GM12878 (cell line): Measurements from ENCODE around the gene ZNF688.

Source experiments
- CREM ChIP-seq: IDR thresholded peaks from 2 replicates; pipeline ENCODE4 v1.6.1; 2014; ENCODE audit warnings: antibody characterized with exemption, low read depth
- CTCF ChIP-seq, 3 experiments: IDR thresholded peaks in 2 of 3; conservative IDR thresholded peaks in 1 of 3; 2 replicates each; pipeline ENCODE4 v1.5.1; 2011; ENCODE audit warnings: low read depth in 3 of 3, low read length in 3 of 3, mild to moderate bottlenecking in 3 of 3, control low read depth in 2 of 3, moderate library complexity in 2 of 3, inconsistent platforms in 1 of 3, mixed read lengths in 1 of 3; ENCODE audit not compliant: control insufficient read depth in 2 of 3, insufficient read depth in 1 of 3; ENCODE audit errors: extremely low read depth in 1 of 3
- EED ChIP-seq: sonication (generic); IDR thresholded peaks from 2 replicates; pipeline ENCODE4 v1.6.1; 2016; ENCODE audit warnings: antibody characterized with exemption, low read depth
- EZH2 ChIP-seq: IDR thresholded peaks from 2 replicates; pipeline ENCODE4 v1.6.1; 2012; ENCODE audit warnings: low read depth, mild to moderate bottlenecking, control low read depth, inconsistent platforms, low read length, borderline replicate concordance; ENCODE audit not compliant: control insufficient read depth
- IKZF1 ChIP-seq: fragments of 450-650 bp; conservative IDR thresholded peaks from 2 replicates; pipeline ENCODE4 v1.6.1; 2017; ENCODE audit warnings: antibody characterized with exemption, mild to moderate bottlenecking
- MXI1 ChIP-seq: fragments of 150-350 bp; IDR thresholded peaks from 2 replicates; pipeline ENCODE4 v1.6.1; 2011; ENCODE audit warnings: low read depth, mild to moderate bottlenecking, inconsistent platforms, low read length, improper control_type of control experiment
- NRF1 ChIP-seq: conservative IDR thresholded peaks from 2 replicates; pipeline ENCODE4 v1.6.1; 2011; ENCODE audit warnings: mild to moderate bottlenecking, low read depth, low read length, improper control_type of control experiment
- POLR2A ChIP-seq: IDR thresholded peaks from 2 replicates; pipeline ENCODE4 v1.6.1; 2011; ENCODE audit warnings: low read depth, mild to moderate bottlenecking, low read length
- POLR2AphosphoS5 ChIP-seq: IDR thresholded peaks from 2 replicates; pipeline ENCODE4 v1.6.1; 2011; ENCODE audit warnings: mild to moderate bottlenecking, low read length, inconsistent platforms
- USF2 ChIP-seq: IDR thresholded peaks from 2 replicates; pipeline ENCODE4 v1.6.1; 2011; ENCODE audit warnings: low read depth, low read length, improper control_type of control experiment, borderline replicate concordance

DNA sequence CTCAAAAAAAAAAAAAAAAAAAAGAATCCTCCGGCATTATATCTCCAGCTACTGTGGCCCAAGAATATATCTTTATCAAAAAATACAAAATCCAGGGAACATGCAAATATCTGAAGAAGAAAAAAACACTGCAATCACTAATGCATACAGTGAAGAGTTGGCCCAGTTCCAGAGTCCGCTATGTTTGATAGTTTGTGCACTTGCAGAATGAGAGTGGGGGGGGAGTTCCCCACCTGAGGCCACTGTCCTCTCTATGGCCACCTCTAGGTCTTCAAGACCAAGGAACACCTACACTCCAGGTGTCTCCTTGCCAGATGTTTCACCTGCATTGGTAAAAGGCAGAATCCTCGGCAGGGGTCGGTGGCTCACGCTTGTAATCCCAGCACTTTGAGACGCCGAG is 9.9 kb upstream of the ZNF688 start:
- no peak for TF ChIP-seq MXI1
- TF ChIP-seq POLR2A = no peak
- no peak for TF ChIP-seq CTCF (IDR thresholded peaks at IDR 0.05 in 2 of 3, conservative IDR thresholded peaks at IDR 0.05 in 1 of 3; ENCODE audit: control insufficient read depth in 2 of 3, extremely low read depth in 1 of 3, insufficient read depth in 1 of 3, low read depth in 3 of 3, low read length in 3 of 3)
- no peak for TF ChIP-seq NRF1
- TF ChIP-seq CREM = no peak
- TF ChIP-seq EED = no peak
- TF ChIP-seq USF2 = no peak
- no peak for TF ChIP-seq IKZF1
- TF ChIP-seq EZH2 = no peak
- TF ChIP-seq POLR2AphosphoS5 = no peak
